ENCODE measurements around the gene RNASE13.

Gene RNASE13

GRCh38 chr14:21034707-21035106, at the start of gene RNASE13:
Gene RNASE13, minus strand, starts transcription at chr14:21034807. Its CDS starts 519 bp downstream, at chr14:21034288.
- in situ Hi-C loops (cut with MboI; ENCODE audit: low sequenced_read_pairs) = no loop called here

GRCh38 chr14:21084396-21084795, 49.8 kb upstream of the RNASE13 start:
- in situ Hi-C loops (cut with MboI; ENCODE audit: low sequenced_read_pairs) = no loop called here

- in situ Hi-C loops (cut with MboI; ENCODE audit: low sequenced_read_pairs) = no loop called here
Observed at GRCh38 chr14:21083565-21084325, 49.1 kb upstream of the RNASE13 start.

GRCh38 chr14:21081521-21082142, 47.0 kb upstream of the RNASE13 start:
- in situ Hi-C loops (cut with MboI; ENCODE audit: low sequenced_read_pairs) = no loop called here

GRCh38 chr14:21078726-21079125, 44.1 kb upstream of the RNASE13 start:
- in situ Hi-C loops (cut with MboI; ENCODE audit: low sequenced_read_pairs) = no loop called here

GRCh38 chr14:21078287-21078686, 43.7 kb upstream of the RNASE13 start:
- in situ Hi-C loops (cut with MboI; ENCODE audit: low sequenced_read_pairs) = no loop called here

- in situ Hi-C loops (cut with MboI; ENCODE audit: low sequenced_read_pairs) = no loop called here
Observed at GRCh38 chr14:21077672-21078071, 43.1 kb upstream of the RNASE13 start.

GRCh38 chr14:21075719-21076437, 41.3 kb upstream of the RNASE13 start:
- in situ Hi-C loops (cut with MboI; ENCODE audit: low sequenced_read_pairs) = no loop called here

- in situ Hi-C loops (cut with MboI; ENCODE audit: low sequenced_read_pairs) = no loop called here
Observed at GRCh38 chr14:21074398-21075272, 40.0 kb upstream of the RNASE13 start.

GRCh38 chr14:21073921-21074320, 39.3 kb upstream of the RNASE13 start:
- in situ Hi-C loops (cut with MboI; ENCODE audit: low sequenced_read_pairs) = no loop called here

- in situ Hi-C loops (cut with MboI; ENCODE audit: low sequenced_read_pairs) = no loop called here
Observed at GRCh38 chr14:21072781-21073339, 38.3 kb upstream of the RNASE13 start.

GRCh38 chr14:21072031-21072473, 37.4 kb upstream of the RNASE13 start:
- in situ Hi-C loops (cut with MboI; ENCODE audit: low sequenced_read_pairs) = no loop called here

GRCh38 chr14:21071225-21072030, 36.8 kb upstream of the RNASE13 start:
- in situ Hi-C loops (cut with MboI; ENCODE audit: low sequenced_read_pairs) = no loop called here

GRCh38 chr14:21070610-21071224, 36.1 kb upstream of the RNASE13 start:
- in situ Hi-C loops (cut with MboI; ENCODE audit: low sequenced_read_pairs) = no loop called here

- in situ Hi-C loops (cut with MboI; ENCODE audit: low sequenced_read_pairs) = no loop called here
Observed at GRCh38 chr14:21070083-21070609, 35.5 kb upstream of the RNASE13 start, which contains the start of gene ARHGEF40. Gene ARHGEF40, plus strand, starts transcription at chr14:21070304. Its CDS starts 93 bp downstream, at chr14:21070397.

- in situ Hi-C loops (cut with MboI; ENCODE audit: low sequenced_read_pairs) = loop anchor here (5.0 kb wide), 1 partner anchor 33 kb away; the partner anchor contains the start of gene TMEM253
Observed at GRCh38 chr14:21069388-21070082, 34.9 kb upstream of the RNASE13 start.

GRCh38 chr14:21068521-21069387, 34.1 kb upstream of the RNASE13 start:
- in situ Hi-C loops (cut with MboI; ENCODE audit: low sequenced_read_pairs) = loop anchor here (5.0 kb wide), 1 partner anchor 34 kb away; the partner anchor contains the start of gene TMEM253
